Hepatocyte (in vitro differentiated cells): ENCODE measurements around the gene LRP1B.

Source experiments
- EZH2phosphoT487 ChIP-seq: fragments of 200-600 bp; sonication (generic); IDR thresholded peaks from one replicate; pipeline ENCODE4 v1.6.1; 2018; ENCODE audit warnings: antibody characterized with exemption, mild to moderate bottlenecking, low read depth, moderate library complexity; ENCODE audit not compliant: unreplicated experiment, severe bottlenecking
- TF ChIP-seq, protein P1 (sequence below): fragments of 200-600 bp; sonication (generic); IDR thresholded peaks from 2 replicates; pipeline ENCODE4 v1.5.1; 2016; ENCODE audit warnings: antibody characterized with exemption, mild to moderate bottlenecking; ENCODE audit not compliant: poor library complexity

DNA sequence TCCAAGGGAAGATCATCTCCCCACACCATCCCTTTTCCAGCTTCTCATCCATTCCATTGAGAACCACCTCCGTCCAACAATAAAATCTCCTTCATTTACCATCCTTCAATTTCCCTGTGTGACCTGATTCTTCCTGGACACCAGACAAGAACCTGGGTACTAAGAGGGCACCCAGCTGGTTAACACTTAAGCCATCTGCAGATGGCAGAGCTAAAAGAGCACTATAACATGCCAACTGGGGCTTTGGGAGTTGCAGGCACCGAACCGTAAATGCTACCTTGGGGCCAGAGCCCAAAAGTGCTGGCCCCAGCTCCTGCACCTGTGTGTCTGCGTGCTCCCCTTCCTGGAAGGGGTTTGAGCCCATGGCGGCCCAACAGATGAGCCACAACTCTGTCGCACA, 655.0 kb downstream of the LRP1B start:
- TF ChIP-seq, protein P1, sequence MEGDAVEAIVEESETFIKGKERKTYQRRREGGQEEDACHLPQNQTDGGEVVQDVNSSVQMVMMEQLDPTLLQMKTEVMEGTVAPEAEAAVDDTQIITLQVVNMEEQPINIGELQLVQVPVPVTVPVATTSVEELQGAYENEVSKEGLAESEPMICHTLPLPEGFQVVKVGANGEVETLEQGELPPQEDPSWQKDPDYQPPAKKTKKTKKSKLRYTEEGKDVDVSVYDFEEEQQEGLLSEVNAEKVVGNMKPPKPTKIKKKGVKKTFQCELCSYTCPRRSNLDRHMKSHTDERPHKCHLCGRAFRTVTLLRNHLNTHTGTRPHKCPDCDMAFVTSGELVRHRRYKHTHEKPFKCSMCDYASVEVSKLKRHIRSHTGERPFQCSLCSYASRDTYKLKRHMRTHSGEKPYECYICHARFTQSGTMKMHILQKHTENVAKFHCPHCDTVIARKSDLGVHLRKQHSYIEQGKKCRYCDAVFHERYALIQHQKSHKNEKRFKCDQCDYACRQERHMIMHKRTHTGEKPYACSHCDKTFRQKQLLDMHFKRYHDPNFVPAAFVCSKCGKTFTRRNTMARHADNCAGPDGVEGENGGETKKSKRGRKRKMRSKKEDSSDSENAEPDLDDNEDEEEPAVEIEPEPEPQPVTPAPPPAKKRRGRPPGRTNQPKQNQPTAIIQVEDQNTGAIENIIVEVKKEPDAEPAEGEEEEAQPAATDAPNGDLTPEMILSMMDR, result no peak
- TF ChIP-seq EZH2phosphoT487, result no peak
